ENCODE measurements around the gene SDK1.

Gene SDK1

DNA sequence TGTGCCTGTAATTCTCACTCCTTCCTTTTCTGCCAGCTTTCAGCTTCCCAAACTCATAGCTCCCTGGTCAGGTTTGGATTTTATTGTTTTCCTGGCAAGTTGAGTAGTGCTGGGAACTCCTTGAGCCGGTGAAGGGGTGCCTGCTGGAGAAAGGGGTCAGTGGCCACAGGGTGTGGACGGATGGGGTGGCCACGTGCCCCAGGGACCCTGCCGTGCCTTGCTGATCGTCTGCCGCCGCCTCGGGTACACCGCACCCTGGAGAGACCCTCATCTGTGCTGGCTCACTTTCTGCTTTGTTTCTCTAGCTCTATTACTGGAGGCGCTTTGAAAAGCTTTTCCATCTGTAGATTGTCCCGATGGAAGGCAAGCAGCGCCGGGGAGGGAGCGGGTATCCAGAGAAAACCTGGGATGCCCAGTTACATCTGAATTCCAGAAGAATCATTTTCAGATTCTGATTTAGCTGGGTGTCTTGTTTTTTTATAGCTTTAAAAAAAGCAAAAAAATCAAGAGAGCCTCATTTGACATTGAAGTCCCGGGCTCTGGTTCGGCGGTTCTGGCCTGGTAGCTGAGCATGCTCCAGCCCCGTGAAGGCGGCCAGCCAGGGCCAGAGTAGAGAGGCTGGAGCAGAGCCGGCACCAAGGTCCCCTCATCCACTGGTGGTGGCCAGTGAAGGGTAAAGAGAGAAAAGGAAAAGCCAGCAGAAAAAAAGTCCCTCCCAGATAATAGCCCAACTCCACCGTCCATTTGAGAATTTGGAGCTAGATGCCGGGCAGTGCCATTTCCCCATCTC, 870.1 kb downstream of the SDK1 start:
- no peak for DNase-seq

DNA sequence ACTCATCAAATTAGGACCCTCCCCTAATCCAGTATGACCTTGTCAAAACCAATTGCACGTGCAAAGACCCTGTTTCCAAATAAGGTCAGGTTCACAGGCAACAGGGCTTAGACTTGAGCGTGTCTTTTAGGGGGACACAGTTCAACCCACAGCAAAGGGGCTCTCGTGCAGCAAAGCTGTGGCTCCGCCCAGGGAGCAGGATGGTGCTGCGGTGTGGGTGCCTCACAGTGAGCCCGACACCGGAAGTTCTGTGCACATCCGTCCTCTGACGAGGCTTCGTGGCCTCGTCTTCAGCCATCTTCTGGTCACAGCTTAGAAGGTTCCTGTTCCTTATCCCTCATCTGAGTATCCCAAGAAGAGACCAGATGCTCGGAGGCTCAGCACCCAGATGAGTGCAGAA, 871.8 kb downstream of the SDK1 start:
- DNase-seq: no peak

DNA sequence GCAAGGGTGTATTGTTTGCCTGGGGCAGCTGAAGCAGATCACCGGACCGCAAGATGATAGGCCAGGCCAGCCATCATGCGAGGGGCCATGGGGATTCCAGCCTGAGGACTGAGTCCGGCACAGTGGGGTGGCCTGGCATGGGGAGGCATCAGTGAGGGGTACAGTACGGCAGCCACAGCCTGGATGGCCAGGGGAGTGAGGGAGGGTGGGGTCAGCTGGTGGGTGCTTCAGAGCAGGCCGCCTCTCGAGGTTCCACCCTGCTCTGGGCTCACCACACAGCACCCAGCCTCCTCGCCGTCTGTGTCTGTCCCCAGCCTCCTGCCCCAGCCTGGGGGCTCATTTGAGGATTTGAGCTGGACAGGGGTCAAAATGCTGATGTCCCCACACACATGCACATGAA, 872.6 kb downstream of the SDK1 start:
- no peak for DNase-seq

DNA sequence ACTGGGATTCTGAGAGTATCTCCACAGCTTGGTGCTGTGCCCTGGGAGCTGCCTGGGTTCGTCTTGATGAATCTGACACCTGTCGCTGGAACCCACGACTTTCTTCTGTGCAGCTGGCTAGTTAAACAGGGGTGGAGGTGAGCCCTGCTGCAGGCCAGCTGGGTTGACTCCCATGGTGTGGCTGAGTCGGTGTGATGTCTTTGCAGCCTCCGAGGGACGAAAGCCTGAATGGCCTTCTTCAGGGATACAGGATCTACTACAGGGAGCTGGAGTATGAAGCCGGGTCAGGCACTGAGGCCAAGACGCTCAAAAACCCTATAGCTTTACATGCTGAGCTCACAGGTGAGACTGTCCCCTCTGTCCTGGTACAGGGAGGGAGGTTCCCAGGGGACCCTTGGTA, 873.0 kb downstream of the SDK1 start:
- DNase-seq: no peak

DNA sequence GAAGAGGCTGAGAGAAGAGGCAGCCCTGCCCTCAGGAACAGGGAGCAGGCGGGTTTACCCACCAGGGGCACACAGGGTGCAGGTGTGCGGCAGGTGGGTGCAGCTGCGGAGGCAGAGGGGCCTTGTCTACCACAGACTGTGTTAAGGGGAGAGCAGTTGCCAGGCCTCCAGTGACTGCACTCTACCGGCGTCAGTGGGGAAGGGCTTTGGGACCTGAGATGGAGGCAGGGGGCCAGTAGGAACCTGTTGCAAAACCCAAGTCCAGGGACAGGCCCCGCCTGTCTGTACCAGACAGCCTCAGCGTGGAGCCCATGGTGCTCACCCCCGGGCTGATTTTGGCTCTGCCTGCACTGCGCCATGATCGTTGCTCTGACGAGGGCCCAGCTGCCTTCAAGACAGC, 873.4 kb downstream of the SDK1 start:
- DNase-seq: no peak

DNA sequence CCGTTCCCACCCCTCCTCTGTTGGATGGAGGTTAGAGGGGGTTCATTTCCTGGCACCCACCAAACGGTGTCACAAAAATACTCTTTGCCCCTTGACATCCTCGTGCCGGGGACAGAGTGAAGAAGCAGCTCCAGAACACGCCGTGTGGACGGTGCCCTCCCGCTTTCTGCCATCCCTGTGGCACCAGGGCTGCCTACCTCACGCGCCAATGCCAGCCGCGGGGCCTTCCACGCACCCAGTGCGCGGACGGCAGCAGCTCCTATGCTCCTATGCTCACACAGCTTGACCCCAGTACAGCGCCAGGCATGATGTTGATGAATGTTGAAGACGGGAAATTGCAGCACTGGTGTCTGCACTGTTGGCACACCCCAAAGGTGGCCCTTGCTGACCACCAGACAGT, 873.8 kb downstream of the SDK1 start:
- DNase-seq: no peak

DNA sequence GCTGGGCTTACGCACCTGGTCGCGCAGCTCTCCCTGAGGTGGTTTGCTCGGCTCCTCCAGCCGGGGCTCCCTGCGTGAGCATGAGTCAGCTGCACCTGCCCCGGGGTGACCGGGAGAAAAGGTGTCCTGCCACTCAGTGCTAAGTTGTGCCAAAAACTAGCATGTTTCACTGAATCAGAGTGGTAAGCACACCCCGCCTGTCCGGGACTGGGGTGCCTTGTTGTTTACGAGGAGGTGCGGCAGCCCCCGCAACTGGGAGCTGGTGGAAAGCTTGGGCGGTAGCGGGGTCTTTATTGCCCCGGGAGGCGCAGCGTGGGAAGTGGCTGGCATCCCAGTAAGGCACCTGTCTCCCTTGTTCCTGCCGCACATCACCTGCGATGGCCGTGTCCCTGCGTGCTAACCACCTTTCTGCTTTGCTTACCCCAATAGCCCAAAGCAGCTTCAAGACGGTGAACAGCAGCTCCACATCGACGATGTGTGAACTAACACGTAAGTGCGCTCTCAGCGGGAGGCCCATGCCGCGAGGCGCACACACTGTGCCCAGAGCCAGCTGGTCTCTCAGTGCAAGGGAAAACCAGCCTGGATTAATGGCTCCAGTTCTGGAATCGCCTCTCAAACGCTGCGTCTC, 874.4 kb downstream of the SDK1 start:
- no peak for DNase-seq

DNA sequence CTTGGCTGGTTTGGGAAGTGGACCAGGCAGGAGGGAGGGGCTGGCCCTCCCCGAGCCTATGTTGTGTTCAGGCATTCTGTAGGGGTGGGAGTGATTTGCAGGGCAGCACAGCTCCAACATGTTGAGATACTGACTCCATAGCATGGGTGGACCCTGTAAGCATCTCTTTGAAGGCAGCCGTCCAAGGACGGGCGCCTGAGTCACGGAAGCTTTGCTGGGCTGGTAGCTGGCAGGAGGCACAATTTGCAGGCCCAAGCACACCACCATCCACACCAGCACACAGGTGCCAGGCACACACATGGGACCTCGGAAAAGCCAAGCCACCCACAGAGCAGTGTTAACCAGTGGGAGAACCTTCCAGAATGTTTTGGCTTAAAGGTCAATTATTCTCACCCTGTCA, 875.9 kb downstream of the SDK1 start:
- no peak for DNase-seq

DNA sequence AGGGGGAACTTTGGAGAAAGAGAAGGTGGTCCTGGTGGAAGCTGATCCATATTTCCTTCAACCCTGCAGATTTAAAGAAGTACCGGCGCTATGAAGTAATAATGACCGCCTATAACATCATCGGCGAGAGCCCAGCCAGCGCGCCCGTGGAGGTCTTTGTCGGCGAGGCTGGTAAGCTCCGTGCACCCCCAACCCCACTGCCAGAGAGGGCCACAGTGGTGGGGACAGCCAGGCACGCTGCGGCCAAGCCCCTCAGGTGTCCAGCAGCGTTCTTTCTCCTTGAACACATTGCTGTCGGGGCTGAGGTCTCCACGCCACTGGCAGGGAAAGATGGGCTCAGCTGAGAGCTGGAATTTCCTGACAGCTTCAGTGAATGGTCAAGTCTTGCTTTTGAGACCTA, 877.4 kb downstream of the SDK1 start:
- DNase-seq: no peak

DNA sequence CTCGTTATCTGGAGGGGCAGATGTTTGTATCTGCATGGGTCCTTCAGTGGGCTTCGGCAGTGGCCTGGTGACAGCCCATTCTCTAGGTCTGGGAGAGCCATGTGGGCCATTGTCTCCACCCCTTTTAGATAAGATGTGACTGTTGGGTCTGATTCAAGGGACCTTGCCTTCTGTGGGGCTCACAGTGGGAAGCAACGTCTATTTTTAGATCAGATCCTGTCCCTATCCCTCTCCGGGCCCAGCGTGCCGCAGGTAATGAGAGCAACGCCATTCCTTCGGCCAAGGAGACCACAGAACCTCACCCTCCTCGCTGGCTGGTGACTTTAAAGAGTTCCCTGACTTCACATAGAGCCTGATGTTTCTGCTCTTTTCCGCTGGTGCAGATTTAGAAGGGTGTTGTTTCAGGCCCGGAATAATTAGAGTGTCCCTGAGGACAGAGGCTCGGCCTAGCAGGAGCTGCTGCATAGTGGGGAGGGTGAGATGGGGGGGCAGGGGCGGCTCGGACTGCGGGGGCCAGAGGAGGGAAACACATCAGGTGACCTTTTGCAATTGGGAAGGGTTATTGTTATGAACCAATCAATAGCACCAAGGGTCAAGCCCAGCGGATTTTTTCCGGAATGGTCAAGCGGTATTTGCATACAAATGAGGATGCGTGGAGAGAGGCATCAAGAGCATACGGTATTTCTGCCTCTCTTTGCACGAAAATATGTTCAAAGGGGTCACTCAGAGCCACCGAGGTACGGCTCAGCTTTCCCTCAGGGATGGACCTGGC, 878.0 kb downstream of the SDK1 start:
- DNase-seq: no peak

DNA sequence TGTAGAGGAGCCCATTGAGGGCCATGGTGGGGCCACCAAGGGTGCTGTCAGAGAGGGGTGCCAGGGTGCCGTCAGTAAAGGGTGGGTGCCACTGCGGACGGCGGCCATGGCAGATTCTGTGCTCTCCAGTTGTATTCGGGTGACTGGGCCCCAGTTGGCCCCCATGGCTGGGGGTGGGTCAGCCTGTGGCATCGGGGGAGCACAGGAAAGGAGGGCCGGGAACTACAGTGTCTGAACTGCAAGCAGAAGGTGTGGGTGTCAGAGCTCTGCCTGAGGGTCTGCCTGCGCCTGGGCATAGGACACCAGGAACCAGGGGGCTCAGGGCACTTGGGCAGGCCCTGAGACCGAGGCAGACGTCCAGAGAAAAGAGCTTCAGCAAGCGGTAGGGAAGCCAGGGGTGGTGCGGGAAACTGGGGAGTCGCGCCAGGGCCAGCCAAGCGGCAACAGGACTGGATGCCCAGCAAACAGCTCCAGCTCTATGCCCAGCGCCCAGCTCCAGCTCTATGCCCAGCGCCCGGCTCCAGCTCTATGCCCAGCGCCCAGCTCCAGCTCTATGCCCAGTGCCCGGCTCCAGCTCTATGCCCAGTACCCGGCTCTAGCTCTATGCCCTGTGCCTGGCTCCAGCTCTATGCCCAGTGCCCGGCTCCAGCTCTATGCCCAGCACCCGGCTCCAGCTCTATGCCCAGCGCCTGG, 878.8 kb downstream of the SDK1 start:
- DNase-seq: no peak

DNA sequence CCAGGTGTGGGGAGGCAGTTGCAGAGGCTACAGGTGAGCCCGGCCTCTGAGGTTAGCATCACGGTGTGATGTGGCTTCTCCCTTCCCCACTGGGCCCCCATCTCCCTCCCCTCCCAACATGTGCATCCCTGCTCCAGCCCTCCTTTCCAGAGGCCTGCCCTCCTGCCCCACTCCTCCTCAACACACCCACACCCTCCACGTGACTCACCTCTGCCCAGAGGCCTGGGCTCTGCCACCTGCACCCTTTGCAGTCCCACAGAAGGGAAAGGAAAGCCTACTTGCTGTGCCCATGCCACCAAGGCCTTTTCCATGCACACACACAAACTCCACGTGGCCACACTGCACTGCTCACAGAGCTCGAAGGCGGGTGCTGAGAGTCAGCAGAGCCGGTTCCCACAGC, 880.4 kb downstream of the SDK1 start:
- no peak for DNase-seq

DNA sequence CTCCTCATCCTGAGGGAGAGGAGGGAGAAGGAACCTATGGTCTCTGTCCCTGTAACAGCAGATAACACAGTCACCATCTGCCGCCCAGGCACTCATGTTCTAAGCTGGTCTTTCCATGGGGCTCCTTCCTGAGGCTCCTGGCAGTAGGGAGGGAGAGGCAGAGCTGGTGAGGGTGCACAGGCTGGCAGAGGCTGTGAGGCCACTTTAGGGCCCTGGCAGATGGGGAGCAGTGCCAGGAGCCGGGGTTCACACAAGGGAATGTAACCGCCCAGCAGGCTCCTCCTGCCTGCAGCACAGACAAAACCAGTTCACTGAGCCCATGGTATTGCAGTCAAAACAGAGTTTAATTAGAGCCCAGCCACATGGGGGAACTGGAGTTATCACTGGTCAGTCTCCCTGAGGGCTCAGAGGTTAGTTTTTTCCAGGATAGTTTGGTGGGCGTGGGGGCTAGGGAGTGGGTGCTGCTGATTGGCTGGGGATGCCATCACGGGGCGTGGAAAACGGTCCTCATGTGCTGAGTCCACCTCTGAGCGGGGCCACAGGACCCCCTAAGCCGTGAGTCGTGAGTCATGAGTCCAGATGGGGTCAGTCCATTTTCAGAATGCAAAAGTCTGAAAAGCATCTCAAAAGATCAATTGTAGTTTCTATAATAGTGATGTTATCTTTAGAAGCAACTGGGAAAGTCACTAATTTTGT, 881.7 kb downstream of the SDK1 start:
- DNase-seq: no peak

DNA sequence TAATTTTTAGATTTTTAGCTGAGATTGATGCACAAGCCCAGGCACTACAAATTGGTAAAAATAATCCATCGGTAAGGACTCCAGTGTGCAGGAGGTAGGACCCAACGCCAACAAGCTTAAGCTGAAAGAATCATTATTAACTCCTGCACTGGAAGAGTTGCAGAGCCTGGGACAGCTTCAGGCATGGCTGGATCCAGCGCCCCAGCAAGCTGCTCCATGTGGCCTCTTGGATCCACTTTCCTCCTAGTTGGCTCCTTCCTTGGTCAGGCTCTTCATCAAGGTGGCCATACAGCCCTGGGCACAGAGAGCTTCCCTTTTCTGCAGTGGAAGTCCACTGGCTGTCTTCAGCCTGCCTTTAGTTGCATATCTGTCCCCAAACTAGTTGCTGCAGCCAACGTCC, 883.6 kb downstream of the SDK1 start:
- no peak for DNase-seq

DNA sequence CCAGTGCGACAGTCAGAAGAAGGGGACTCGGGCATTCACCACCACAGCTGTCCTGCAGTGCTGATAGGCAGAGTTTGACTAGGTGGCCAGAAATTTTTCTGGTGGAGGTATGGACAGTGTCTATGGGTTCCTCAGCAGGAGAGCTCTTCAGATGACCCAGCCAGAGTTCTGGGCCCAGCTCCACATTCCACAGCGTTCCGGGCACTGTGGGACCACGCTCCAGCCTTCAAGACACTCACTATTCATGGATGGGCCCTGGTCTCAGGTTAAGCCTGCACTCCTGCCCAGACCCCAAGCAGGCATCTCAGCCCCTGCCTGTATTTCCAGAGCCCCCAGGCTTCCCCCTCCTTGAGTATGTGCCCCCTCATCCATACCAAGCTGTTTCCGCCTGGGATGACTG, 884.1 kb downstream of the SDK1 start:
- DNase-seq: no peak

DNA sequence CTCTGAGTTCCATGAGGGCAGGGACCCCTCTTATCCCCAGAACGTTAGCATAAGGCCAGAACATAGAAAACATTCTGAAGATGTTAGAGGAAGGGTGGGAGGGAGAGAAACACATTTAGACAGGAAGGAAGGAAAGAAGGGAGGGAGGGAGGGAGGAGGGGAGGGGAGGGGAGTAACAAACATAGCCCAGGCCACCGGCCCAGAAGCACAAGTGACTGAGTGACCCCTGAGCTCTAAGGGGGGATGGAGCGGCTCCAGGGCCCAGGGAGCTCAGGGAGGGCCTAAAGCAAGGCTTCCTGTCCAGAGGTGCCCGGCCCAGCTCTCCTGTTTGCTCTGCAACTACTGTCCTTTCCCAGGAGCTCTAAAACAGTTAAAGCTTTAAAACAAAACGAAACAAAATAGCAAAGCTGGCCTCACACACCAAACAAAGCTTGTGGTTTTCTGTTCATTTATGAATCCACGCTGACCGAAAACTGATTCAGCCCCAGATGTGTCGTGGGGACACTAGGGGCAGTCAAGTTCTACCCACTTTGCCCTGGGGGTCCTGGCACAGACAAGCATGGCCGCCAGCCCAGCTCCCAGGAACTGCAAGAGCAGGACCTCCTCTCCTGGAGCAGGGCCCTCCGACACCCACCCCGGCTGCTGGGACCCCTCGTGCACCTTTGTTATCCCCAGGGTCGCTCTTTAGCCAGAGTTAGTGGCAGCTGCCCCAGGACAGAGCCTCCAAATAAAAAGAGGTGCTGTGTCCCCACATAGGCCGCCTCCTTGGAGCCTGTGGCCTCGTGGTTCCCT, 884.9 kb downstream of the SDK1 start:
- DNase-seq: no peak

DNA sequence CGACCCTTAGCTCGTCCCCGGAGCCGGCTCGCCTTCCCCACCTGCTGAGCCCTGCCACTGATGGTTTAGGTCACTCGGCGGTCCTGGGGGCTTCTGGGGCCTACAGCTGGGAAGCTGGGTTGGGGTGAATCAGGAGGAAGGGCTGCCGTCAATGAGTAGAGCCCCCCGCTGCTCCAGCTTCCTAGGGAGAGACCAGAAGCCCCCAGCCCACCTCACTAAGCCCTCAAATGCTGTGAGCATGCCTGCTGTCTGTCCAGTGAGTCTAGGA, 885.4 kb downstream of the SDK1 start:
- DNase-seq: no peak

DNA sequence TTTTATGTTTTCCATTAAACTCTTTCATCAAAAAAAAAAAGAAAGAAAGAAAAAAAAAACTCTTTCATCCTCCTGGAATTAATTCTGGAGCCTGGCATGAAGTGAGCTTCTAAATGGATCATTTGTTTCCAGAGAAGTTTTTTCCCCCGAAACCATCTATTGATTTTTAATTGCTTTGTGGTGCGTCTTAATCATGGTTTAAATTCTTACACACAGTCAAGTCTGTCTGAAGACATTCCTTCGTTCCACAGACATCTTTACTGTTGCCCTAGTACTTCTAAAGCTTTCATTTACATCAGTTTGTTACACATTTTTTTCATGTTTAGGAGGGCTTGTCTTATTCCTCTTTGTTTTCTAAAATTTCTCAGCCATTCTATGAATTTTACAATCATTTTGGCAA, 887.6 kb downstream of the SDK1 start:
- DNase-seq: no peak

DNA sequence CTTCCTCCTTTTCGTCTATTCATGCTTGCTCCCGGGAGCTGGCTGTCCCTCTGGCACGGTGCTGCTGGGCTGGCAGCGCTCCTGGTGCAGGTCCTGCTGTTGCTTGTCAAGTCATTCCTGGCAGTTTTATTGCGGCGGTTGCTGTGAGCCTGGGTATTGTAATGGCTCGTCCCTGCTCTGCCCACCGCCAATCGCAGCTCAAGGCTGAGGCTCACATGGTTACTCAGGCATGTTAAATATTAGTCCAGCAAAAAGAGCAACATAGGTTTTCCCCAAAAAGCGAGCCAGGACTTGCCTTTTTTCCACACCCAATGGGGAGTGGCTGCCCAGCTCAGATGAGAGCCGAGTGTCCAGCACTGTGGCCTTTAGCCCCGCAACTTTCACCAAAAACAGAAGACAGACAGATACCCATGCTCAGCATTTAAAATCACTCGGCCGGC, 888.1 kb downstream of the SDK1 start:
- DNase-seq: no peak

DNA sequence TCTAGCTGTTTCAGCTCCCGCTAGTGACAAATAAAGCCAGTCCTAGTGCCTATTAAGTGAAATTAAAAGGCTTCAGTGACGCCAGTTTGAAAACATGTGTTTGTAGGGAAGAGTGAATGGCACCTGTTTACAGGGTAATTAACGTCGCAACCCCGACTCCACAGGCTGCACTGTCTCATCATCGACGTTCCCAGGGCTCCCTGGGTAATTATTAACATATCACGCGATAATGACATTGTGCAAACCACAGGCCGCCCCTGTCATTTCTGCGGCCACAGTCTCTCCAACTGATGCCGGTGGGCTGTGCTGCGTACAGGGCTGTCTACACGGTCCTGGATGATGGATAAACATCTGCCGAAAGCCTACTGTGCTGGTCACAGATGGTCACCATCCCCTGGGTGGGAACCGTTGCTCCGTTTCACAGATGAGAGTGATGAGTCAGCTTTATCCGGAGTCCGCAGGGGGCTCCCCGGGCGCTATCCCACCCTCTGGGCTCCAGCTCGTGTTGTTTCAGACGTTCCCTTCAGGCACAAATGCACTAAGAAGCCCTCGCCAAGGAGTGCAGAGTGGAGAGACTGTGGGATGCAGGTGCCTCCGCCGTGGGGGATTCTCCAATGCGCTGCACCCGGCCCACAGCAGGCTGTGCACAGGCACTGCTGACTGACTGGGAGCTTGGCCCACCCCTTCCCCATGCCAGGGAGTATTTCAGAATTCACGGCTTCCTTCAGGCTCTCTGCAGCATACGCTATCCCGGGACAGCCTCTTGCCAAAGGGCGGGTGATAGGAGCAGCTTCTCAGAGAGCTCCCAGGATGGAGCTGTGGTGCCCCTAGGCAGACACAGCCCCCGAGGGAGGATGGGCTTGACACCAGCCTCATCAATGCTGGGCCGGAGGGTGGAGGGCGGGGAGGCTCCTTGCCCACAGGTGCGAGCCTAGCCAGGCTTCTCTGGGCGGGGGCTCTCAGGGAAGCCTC, 889.2 kb downstream of the SDK1 start:
- DNase-seq: no peak

DNA sequence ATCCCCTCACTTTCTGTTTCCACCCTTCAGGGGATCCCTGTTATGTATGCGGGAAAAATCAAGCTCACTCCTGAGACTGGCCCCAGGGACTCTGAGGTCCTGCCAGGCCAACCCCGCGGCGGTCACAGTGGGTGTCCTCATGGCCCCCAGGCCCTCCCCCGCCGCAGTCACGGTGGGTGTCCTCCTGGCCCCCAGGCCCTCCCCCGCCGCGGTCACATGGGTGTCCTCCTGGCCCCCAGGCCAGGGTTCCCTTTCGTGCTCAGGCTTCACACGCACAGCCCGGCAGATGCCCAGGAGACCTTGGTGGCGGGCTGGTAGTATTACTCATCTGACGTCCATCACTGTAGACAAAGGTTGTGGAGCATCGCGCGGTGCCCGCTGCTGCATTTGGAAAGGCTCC, 890.0 kb downstream of the SDK1 start:
- DNase-seq: no peak
